Muscle of arm (tissue), 12 donors: ENCODE measurements around the gene PEPD. TPM values are rescaled to one million over a fixed set of nuclear protein-coding genes. Genes with fewer than 3 reads are reported as not detected.

Experiments used
- DNase-seq: peaks from one replicate; pipeline ENCODE4 v3.0.0-alpha.2; 2013
- polyA plus RNA-seq, 12 donors: library from polyadenylated mRNA; unstranded; fragments of 120-200 nt; gene quantifications; one replicate each; pipeline ENCODE4 v1.2.1, GENCODE V29; 2013; ENCODE audit not compliant: insufficient read length in 12 of 12

The PEPD gene
- polyA plus RNA-seq, 12 donors, result 33.0 to 73.6 (median 43.2) TPM; not detected in 1

DNA sequence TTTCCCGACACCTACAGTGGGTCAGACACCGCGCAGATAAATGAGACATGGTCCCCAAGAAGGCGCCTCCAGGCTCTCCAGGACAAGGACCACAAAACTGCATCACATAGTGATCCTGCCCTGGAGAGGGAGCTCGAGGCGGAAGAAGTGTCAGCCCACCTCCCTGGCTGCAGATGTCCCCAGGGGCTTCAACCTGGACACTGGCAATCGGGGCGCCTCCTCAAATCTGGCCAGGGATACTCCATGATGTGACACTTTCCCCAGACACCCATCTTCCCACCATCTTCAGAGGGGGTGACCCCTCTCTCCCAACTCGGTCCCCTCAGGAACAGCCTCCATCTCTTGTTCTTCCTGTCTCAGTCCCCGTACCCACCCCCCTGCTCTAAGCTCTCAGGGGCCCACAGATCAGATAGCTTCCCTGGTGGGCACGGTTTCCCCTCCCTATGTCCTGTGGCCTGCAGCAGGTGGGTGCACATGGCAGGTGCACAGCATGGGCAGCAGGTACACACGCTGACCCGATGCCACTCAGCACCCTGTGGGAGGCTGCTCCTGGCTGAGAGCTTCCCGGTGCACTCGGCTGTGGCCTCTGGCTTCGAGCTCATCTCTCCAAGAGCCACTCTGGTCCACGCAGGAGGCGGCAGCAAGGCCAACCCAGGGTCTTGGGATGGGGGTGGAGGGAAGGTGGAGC, 61.2 kb downstream of the PEPD start:
- no peak for DNase-seq

DNA sequence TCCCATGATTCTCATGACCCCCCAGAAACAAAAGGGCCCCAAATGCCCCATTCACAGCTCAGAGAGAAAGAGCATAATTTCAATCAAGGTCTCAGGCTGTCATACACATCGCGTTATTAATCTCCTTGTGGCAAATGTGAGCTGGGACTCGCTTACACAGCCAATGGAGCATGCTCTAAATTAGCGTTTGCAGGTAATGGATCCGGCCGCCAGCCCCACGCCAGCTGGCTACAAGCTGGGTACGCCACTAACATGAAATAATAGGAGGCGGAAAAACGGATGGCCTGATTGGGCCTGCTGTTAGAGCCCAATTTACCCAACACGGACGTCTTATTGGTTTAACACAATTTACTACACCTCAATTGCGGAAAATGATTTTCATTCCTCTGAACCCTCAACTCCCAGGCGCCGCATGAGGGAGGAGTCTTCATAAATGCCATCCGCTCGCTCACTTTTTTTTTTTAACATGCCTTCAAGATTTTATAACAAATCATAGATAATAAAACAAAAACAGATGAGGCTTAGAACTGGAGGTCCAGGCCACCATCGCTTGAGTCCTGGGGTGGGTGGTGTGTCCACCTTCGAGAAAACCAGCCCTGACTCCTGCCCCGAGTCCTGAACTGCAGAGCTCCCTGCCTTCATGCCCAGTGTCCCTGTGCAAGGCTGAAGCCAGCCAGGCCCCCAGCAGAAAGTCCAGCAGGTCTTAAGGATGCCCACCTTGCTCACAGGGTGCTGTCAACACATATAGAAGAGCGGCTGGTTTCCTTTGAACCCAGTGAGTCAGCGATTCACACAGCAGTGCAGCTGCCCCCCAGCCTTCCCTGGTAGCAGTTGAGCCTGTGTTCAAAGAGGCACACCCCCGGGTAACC, 62.1 kb downstream of the PEPD start:
- no peak for DNase-seq

DNA sequence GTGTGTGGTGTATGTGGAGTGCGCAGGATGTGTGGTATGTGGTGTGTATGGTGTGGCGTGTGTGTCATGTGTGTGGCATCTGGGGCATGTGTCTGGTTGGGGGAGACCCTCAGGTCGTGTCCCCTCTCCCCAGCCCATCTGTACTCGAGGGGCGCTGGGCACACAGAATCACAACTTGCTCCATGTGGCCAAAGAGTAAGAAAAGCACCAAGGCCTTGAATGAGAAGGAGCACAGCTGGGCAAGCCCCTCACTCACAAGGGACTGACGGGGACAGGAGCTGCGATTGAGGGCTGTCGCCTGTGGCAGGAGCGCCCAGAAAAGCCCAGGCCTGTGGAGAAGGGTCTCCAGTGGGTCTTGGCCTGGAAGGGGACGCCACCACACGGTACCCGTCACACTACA, 62.8 kb downstream of the PEPD start:
- DNase-seq, result no peak

DNA sequence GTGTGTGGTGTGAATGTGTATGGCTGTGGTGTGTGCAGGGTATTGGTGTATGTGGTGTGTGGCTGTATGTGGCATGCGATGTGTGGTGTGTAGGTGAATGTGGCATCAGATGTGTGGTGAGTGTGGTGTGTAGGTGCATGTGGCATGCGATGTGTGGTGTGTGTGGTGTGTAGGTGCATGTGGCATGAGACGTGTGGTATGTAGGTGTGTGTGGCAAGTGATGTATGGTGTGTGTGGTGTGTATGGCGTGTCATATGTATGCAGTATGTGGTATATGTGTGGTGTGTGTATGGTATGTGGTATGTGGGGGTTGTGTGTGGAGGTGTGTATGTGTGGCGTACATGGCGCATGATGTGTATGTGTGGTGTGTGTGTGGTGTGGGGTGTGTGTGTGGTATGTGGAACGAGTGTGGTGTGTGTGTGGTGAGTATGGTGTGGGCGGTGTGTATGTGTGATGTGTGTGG, 63.4 kb downstream of the PEPD start:
- no peak for DNase-seq

DNA sequence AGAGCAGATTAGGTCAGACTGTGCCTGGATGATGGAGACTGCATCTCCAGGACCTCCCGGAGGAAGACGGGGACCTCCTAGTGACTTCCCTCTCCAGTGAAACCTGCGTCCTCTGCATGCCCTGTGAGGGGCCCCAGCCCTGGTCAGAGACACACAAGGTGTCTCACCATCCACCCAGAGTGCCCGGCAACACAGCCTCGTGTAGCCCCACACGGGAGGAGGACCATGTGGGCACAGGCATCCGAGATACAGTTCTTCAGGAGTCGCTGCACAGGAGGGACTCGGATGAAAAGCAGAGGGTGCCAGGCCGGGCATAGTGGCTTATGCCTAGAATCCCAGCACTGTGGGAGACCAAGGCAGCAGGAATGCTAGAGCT, 64.8 kb downstream of the PEPD start:
- DNase-seq, result no peak

DNA sequence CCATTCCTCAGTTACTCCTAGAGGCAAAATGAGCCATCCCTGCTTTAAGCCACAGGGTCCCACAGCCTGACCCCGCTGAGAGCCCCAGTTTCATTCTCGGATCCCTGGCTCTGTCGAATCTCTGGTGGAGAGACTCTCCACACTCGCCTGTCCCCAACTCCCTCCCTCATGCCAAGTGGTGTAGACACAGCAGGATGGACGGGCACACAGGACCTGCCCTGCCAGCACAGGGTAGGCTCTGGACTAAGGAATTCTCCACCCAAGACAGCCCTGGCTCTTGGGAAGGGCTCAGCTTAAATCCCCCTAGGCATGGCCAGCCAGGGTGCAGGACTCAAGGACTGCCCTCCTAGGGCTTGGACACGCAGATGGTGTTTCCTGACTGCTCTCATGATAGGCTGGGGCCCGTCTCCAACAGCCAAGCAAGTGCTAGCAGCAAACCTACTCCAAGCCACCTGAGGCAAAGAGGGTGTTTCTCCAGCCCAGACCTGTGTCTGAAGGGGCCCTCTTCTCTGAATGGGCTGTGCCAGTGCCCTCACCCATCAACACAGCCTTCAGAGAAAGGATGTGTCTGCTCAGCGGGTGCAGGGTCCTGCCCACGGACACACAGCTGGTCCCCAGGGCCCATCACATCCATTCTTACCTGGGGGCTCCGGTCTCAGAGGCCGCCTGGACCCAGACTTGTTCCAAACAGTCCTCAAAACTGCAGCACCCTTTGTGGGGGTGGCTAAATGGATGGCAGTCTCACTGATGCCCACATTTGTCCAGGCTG, 65.3 kb downstream of the PEPD start:
- DNase-seq, result no peak

DNA sequence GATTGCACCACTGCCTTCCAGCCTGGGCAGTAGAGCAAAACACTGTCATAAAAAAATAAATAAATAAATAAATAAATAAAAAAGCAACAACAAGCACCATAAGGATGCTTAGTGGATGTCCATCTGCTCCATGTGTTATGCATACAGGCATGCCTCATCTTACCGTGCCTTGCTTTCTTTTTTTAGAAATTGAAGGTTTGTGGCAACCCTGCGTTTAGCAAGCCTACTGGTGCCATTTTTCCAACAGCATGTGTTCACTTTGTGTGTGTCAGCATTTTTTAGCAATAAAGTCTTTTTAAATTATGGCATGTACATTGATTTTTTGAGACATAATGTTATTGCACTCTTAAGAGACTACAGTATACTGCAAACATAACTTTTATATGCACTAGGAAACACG, 68.3 kb downstream of the PEPD start:
- DNase-seq, result no peak

DNA sequence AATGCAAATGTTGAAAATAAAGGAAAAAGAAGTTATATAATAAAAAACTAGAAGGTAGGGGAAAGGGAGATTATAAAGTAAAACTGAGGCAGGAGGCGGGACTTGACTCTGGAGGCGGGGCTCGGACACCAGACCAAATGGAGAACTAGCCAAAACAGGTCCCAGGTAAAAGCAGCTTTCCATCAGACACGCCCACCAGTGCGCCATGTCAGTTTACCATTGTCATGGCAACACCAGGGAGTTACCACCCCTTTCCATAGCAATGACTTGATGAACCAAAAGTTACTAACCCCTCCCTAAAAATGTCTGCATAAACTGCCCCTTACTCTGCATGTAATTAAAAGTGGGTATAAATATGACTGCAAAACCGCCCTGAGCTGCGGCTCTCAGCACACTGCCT, 70.9 kb downstream of the PEPD start:
- DNase-seq, result no peak

DNA sequence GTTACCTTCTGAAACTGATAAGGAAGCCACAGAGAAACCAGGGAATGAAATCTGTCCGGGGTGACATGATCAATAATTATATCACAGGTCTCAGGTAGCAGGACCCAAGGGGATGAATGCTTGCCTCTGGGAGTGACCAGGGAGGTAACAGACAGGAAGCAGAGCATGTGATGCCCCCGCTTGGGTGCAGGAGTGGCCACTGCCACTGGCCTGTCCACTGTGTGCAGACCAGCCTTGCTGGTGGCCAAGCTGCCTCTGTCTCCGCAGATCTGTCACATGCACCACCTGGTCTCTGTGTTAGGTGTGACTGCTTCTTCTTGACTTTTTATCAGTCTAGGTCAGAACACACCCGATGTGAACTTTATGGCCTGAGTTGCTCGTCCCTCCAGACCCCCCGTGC, 71.8 kb downstream of the PEPD start:
- no peak for DNase-seq

DNA sequence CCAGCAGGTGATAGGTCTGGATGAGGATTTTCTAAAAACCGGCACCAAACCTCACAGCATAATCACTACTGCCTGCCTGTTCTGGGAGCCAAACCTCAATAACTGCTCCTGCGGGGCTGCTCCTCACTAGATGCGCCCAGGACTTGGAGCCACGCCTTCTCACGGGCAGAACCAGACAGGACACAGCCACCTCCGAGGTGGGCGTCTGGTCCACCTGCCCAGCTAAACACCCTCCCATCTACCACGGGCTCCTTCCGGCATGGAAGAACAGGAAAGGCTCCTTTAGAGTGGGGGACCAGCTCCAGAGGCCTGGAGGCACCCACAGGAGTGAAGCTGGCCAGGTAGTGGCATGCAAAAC, 73.5 kb downstream of the PEPD start:
- no peak for DNase-seq

DNA sequence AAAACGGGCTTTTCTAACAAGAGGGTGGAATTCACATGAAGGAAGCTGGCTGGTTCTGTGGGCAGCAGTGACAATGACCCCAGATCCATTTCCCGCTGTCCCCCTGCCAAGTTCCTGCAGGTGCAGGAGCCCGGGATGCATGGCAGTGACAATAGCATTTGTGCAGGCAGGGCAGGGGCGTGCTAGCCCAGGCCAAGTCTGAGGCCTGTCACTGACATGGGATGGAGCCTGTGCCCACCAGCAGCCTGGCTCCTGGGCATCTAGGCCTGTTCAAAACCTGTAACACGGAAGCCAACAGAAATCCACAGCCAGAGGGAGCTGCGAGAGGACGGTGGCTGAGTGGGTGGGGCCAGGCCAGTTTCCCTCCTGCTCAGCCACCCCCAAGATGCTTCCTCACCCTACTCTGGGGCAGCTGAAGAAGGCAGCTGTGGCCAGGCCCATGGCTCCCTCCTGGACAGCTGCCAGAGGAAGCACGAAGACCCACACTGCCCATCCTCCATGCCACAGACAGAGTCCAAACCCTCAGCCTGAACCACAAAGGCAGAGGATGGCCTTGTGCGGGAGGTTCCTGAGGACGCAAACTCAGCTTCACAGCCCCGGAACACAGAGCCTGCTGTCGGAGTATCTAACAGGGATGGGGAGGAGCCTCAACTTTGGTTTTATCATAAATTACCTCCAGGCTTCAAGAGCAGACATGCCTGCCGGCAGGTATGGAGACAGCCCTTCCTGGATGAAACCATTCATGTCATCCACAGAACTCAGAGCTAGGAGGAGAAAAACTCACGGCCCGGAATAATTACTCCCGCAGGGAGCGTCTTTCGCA, 74.0 kb downstream of the PEPD start:
- no peak for DNase-seq

DNA sequence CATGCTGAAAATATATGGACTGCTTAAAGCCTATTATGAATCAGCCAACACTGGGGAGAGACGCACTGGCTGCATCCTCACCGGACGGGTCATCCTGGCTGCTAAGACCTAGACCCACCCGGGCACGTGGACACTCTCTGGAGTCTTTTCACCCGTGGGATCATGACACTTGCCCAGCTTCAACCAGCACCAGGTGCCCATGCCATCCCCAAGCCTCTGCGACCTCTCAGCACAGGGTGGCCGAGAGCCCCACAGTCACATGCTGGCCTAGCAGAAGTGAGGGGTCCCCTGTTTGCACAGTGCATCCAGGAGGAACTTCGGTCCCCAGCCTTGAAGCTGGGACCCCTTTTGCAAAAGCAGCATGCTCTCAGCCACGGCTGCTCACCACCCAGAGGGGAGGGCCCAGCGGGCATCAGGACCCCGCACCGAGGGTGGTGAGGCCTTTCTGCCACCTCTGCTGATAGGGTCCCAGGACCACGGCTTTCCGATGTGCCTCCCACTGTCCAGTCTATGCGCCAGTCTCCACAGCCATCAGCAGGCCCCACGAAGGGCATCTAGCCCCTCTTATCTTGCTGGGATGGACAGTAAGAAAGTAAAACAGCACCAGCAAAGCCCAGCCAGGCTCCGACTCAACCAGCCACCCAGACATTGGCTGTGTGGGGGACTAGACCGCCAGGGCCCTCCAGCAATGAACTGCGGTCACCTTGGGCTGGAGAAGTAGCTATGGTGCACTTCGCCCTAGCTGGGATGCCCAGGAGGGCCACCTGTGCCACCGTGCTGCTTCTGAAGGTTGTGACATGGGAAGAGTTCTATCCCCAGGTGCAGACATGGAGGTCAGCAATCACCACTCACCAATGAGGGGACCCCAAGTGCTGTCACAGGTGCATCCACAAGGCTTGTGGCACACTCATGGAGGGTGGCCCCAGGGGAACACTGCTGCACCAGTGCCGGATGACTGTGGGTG, 75.0 kb downstream of the PEPD start:
- DNase-seq, result no peak

DNA sequence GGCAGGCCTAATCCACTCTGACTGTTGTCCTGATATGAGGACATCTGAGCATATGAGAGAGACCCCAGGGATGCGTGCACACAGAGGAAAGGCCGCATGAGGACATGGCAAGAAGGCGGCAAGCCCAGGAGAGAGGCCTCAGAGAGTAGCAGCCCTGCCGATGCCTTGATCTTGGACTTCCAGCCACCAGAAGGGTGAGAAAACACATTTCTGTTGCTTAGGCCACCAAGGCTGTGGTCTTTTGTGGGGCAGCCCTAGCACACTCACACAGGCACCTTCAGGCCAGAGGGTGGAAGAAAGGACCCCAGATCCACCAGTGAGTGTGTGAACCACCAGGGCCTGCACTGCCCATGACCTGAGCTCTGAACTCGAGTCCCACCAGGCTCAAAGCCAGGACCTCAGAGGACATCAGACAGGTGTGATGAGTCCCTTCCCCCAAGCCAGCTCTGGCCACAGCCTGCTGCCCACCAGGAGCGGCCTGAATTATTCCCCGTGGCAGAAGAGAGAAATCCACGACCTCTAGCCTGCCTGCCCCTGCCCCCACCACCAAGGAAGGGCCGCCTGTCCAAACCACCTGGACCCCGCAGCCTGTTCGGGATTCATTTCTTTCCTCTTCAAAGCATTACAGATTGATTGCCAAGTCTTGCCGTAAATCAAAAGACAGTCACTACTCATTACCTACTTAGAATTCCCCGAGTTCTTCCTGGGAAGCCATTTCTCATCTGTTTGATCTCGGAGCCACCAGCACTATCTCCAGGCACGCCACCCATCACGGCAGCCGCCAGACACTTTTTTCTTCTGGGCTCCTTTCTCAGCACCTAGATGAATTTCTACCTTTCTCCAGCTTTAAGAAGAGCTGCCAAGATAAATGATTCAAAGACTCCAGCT, 75.9 kb downstream of the PEPD start:
- no peak for DNase-seq

DNA sequence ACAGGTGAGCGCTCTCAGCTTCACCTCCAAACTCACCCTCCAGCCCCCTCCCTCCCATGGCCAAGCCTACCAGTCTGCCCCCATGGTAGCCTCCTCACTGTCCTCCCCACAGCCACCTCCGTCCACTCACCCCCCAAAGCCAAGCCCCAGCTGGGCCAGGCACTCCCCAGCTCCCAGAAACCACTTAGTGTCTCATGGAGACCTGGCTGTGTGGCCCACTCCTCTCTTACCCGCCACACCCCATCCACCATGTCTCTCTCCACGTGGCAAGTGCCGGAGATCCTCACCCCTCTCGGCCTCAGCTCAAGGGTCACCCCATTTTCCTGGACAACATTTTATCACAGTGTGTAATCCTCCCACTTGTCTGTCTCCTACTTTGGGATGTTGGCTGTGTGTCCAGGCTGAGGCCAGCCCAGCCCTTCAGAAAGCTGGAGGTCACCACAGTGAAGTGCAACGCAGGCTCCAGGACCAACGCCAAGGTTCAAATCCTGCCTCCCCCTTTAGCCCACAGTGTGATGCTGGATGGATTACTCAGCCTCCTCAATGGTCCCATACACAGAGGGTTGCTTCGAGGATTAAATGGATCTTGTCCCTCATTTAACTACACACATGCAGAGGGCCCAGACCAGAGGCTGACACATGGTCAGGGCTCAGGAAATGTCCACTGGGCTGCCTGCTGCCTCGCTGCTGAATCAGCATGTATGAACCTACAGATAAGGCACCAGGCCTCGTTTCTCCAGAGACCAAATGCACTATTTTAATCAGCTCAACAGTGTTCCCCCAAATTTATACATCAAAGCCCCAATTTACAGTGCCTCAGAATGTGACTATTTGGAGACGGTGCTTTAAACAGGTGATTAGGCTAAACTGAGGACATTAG, 76.8 kb downstream of the PEPD start:
- no peak for DNase-seq

DNA sequence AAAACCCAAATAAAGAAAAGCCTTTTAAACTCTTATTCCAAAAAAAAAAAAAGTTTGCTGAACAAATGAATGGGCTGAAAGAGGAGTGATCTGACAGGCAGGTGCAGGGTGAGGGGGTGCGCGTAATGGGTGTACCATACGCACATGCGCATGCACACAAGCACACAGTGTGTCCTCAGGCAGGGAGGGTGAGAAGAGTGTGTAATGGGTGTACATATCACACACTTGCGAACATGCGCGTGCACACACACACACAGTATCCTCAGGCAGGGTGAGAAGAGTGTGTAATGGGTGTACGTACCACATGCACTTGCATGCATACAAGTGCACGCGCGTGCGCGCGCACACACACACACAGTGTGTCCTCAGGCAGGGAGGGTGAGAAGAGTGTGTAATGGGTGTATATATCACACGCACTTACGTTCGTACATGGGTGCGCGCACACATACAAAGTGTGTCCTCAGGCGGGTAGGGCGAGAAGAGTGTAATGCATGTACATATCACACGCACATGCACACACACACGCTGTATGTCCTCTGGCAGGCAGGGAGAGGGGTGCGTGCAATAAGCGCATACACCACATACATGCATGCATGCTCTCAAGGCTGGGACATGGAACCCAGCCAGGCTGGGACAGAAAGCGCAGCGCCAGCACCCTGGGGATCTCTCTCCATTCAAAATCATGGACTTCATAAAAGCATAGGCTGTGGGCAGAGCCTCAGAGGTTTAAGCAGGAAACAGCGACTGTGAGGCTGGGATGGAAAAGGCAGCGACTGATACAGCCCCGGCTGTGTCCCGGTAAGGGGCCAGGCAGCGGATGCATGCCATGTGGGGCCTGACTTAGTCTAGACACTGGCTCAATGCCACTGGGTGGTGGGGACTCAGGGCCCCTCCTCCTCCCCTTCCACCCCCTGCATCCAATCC, 77.7 kb downstream of the PEPD start:
- DNase-seq, result no peak

DNA sequence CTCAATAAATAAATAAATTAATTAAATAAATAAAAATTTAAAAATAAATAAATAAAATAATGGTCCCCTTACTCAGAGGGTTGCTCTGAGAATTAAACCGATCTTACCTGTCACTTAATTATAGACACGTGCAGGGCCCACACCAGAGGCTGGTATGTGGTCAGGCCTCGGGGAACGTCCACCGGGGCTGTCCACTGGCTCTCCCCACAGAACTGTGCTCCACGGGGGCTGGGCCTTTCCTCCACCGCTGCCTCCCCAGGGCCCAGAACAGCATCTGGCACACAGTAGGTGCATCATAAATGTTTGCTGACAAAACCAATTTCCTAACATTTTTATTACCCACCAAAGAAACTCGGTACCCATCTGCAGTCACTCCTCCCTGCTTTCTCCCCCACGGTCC, 78.9 kb downstream of the PEPD start:
- no peak for DNase-seq

DNA sequence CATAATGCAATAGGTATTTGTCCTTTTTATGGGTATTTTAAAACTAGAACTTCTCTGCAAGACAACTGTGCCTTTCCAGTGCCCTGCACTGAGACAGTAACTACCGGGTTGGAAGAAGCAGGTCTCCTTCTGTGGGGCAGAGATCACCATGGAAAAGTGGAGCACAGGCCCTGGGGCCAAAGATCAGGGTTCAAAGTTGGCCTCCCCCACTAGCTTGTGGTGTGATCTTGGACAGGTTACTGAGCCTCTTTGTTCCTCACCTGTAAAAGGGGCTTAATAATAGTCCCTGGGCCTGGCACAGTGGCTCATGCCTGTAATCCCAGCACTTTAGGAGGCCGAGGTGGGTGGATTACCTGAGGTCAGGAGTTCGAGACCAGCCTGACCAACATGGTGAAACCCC, 79.8 kb downstream of the PEPD start:
- no peak for DNase-seq
